HG03565 (cell line): ENCODE data around the gene LARP6.
"Not testable (repeated sequence)": the region's sequence is repeated elsewhere in the genome, so short reads cannot be mapped to it uniquely, and the experiment has no call there.

Experiments used
- ATAC-seq: cut with Tn5 transposase; IDR thresholded peaks from one replicate; pipeline ENCODE4 v1.9.1; 2021; ENCODE audit warnings: mild to moderate bottlenecking, moderate library complexity; ENCODE audit not compliant: unreplicated experiment

Gene LARP6

GRCh38 chr15:70853973-70854665 is at the start of gene LARP6:
Gene LARP6, minus strand, starts transcription at chr15:70854157. Its CDS starts 69 bp downstream, at chr15:70854088.
- no peak for ATAC-seq

- ATAC-seq: no peak
These were observed 48.1 kb upstream of the LARP6 start for GRCh38 chr15:70902107-70902506.

GRCh38 chr15:70892912-70893560 is 39.1 kb upstream of the LARP6 start:
- no peak for ATAC-seq

GRCh38 chr15:70892002-70892911 is 38.3 kb upstream of the LARP6 start, which contains the start of the genes LRRC49 and THAP10:
Gene LRRC49, plus strand, starts transcription at chr15:70892826. Its CDS starts 69 bp downstream, at chr15:70892895.
Gene THAP10, minus strand, starts transcription at chr15:70892433. Its CDS starts 161 bp downstream, at chr15:70892272.
- ATAC-seq: peak; percentile 55

GRCh38 chr15:70882361-70882760 is 28.4 kb upstream of the LARP6 start:
- no peak for ATAC-seq

GRCh38 chr15:70880781-70881180 is 26.8 kb upstream of the LARP6 start:
- no peak for ATAC-seq

- no peak for ATAC-seq
These were observed 25.4 kb upstream of the LARP6 start for GRCh38 chr15:70879401-70879800.

- ATAC-seq: no peak
These were observed 22.7 kb upstream of the LARP6 start for GRCh38 chr15:70876683-70877082.

- no peak for ATAC-seq
These were observed 22.1 kb upstream of the LARP6 start for GRCh38 chr15:70876011-70876410.

GRCh38 chr15:70875001-70875782 is 21.2 kb upstream of the LARP6 start:
- ATAC-seq: no peak

GRCh38 chr15:70873232-70874054 is 19.5 kb upstream of the LARP6 start:
- ATAC-seq: no peak

- not testable (repeated sequence) for ATAC-seq
These were observed 17.5 kb upstream of the LARP6 start for GRCh38 chr15:70871490-70871889.

- no peak for ATAC-seq
These were observed 16.1 kb upstream of the LARP6 start for GRCh38 chr15:70870051-70870450.

- ATAC-seq: no peak
These were observed 15.4 kb upstream of the LARP6 start for GRCh38 chr15:70869346-70869745.

GRCh38 chr15:70867911-70868467 is 14.0 kb upstream of the LARP6 start:
- ATAC-seq: no peak

- ATAC-seq: no peak
These were observed 13.2 kb upstream of the LARP6 start for GRCh38 chr15:70866982-70867641.

- ATAC-seq: no peak
These were observed 9.7 kb upstream of the LARP6 start for GRCh38 chr15:70863450-70864218.

- no peak for ATAC-seq
These were observed 6.0 kb upstream of the LARP6 start for GRCh38 chr15:70859998-70860397.
